ENCODE data around the gene CNTNAP4.

CNTNAP4 gene

DNA sequence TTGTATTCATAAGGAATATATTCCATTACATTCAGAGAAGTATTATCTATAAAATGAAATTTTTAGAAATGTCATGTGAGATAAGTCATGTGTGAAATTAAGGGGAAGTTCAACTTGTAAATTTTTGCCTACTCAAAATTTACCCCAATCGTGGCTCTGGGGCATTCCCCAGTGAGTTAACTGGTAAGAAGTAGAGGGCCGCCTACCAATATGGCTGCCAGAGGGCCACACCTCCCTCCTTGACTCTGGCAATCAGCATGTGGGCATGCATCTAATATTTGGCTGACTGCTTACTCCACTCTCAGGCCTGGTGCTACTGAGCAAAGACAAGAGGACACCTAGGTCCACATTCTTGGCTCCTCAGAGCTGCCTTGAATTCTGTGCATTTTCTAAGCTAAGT is 39.7 kb upstream of the CNTNAP4 start:
- H3K27ac ChIP-seq: no peak overlapping the region
- DNase-seq: no peak
- in situ Hi-C loops (cut with HindIII; ENCODE audit: low pct_ligation_motif_present, low sequenced_read_pairs): no loop called here
- H3K4me3 ChIP-seq (ENCODE audit: low read depth, low read length): no peak overlapping the region
- H3K27me3 ChIP-seq (replicated peaks): no peaks in the 10 kb centered on the region
- TF ChIP-seq, protein P1, sequence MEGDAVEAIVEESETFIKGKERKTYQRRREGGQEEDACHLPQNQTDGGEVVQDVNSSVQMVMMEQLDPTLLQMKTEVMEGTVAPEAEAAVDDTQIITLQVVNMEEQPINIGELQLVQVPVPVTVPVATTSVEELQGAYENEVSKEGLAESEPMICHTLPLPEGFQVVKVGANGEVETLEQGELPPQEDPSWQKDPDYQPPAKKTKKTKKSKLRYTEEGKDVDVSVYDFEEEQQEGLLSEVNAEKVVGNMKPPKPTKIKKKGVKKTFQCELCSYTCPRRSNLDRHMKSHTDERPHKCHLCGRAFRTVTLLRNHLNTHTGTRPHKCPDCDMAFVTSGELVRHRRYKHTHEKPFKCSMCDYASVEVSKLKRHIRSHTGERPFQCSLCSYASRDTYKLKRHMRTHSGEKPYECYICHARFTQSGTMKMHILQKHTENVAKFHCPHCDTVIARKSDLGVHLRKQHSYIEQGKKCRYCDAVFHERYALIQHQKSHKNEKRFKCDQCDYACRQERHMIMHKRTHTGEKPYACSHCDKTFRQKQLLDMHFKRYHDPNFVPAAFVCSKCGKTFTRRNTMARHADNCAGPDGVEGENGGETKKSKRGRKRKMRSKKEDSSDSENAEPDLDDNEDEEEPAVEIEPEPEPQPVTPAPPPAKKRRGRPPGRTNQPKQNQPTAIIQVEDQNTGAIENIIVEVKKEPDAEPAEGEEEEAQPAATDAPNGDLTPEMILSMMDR (IDR thresholded peaks at IDR 0.05; ENCODE audit: low read depth, low read length, missing control alignments): no peak
- no peaks in the 10 kb centered on the region for H3K36me3 ChIP-seq (replicated peaks)

DNA sequence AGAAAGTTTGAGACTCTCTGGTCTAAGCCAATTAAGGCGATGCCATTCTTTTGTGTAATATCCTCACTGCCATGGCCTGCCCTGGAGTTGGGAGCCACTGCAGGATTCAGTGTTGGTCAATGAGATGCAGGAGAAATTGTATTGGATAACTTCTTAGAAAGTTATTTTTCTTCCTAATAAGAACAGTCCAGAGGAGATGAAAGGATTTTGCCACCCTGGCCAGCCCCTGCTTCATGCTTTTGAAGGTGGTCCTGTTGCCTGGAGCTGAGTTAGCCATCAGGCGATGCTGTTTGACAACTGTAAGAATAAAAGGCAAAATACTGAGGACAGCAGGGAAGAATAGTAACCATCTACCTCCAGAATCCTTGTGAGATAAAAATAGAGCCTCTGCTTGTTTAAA is 35.4 kb upstream of the CNTNAP4 start:
- Histone ChIP-seq H3K36me3 (replicated peaks) (no peaks in the 10 kb centered on the region), H3K27ac (no peak overlapping the region), H3K27me3 (replicated peaks) (no peaks in the 10 kb centered on the region), H3K4me3 (ENCODE audit: low read depth, low read length) (no peak overlapping the region)
- DNase-seq: no peak
- TF ChIP-seq, protein P1 (IDR thresholded peaks at IDR 0.05; ENCODE audit: low read depth, low read length, missing control alignments): no peak
- in situ Hi-C loops (cut with HindIII; ENCODE audit: low pct_ligation_motif_present, low sequenced_read_pairs): no loop called here

DNA sequence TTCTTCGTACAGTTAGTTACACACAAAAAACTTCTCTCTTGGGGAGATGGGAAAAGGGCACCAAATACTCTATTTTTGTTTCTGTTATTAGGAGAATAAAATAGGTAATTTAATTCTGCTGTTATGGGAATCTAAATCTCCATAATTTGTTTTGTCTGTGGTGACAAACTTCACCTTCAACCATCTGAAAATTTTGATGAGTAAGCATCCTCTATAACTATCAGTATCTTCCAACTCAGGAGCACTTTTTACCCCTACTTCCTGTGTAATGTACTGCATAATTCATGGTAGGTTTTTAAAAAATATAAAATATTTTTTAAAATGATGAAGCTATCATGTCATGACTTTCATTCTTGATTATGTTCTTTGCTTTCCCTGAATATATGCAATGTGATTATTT is 33.6 kb upstream of the CNTNAP4 start:
- DNase-seq: no peak
- Histone ChIP-seq H3K36me3 (replicated peaks) (no peaks in the 10 kb centered on the region), H3K4me3 (ENCODE audit: low read depth, low read length) (no peak overlapping the region), H3K27me3 (replicated peaks) (no peaks in the 10 kb centered on the region), H3K27ac (no peak overlapping the region)
- TF ChIP-seq, protein P1 (IDR thresholded peaks at IDR 0.05; ENCODE audit: low read depth, low read length, missing control alignments): no peak
- in situ Hi-C loops (cut with HindIII; ENCODE audit: low pct_ligation_motif_present, low sequenced_read_pairs): no loop called here

DNA sequence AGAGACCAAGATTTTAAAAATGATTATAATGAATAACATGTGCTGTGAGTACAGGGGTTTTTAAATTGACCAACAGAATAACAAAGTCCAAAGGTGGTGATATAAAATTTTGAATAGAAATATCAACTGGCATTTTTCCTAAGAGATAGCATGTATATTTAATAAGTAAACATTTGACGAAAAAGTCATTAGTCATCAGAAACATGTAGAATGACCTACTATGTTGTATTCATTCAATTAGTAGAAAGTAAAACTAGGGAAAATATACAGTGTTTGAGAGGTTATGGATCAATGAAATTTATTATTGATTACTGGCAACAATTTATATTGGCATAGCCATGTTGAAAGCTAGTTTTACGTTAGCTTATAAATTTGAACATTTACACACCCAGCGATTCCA is 30.6 kb upstream of the CNTNAP4 start:
- DNase-seq: no peak
- H3K4me3 ChIP-seq (ENCODE audit: low read depth, low read length): no peak overlapping the region
- H3K36me3 ChIP-seq (replicated peaks): no peaks in the 10 kb centered on the region
- TF ChIP-seq, protein P1 (IDR thresholded peaks at IDR 0.05; ENCODE audit: low read depth, low read length, missing control alignments): no peak
- H3K27me3 ChIP-seq (replicated peaks): no peaks in the 10 kb centered on the region
- in situ Hi-C loops (cut with HindIII; ENCODE audit: low pct_ligation_motif_present, low sequenced_read_pairs): no loop called here
- H3K27ac ChIP-seq: no peak overlapping the region

DNA sequence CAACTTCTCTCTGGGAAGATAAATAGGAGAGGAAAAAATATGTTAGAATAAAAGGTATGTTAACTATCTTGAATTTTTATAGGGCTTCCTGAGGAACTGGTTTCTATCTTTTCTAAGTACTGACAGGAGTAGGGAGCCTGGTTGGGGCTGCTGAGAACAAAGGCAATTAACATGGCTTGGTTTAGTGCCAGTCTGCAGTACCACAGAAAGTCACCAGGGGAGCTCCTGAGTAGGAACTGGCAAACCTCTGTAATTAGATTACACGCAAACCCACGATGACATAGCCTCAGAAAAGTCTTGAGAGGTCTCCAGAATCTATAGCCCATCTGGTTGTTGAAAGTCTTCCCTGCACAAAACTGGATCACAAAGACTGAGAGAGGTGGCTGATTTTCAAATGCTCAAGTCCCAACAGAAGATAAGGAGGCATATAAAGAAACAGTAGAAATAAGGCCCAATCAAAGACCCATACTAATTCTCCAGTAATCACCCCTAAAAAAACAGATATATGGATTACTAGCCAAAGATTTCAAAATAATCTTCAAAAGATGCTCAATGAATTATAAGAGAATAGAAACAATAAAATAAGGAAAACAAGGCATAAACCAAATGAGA is 11.7 kb upstream of the CNTNAP4 start:
- no peak for DNase-seq
- Histone ChIP-seq H3K4me3 (ENCODE audit: low read depth, low read length) (no peak overlapping the region), H3K27ac (no peak overlapping the region), H3K27me3 (replicated peaks) (no peaks in the 10 kb centered on the region), H3K36me3 (replicated peaks) (no peaks in the 10 kb centered on the region)
- TF ChIP-seq, protein P1 (IDR thresholded peaks at IDR 0.05; ENCODE audit: low read depth, low read length, missing control alignments): peak; percentile 70
- in situ Hi-C loops (cut with HindIII; ENCODE audit: low pct_ligation_motif_present, low sequenced_read_pairs): no loop called here

DNA sequence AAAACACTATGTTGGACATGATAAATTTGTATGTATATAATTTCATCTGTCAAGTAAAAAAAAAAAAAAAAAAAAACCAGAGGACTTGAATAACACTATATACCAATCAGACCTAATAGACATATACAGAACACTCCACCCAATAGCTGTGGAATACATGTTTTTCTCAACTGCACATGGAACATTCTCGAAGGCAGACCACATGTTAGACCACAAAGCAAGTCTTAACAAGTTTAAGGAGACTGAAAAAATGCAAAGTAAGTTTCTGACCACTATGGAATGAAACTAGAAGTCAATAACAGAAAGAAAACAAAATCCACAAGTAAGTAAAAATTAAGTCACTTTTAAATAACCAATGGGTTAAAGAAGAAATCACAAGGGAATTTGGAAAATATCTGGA is 8.4 kb upstream of the CNTNAP4 start:
- DNase-seq: no peak
- no peak overlapping the region for H3K4me3 ChIP-seq (ENCODE audit: low read depth, low read length)
- TF ChIP-seq, protein P1 (IDR thresholded peaks at IDR 0.05; ENCODE audit: low read depth, low read length, missing control alignments): no peak
- no peaks in the 10 kb centered on the region for H3K36me3 ChIP-seq (replicated peaks)
- in situ Hi-C loops (cut with HindIII; ENCODE audit: low pct_ligation_motif_present, low sequenced_read_pairs): no loop called here
- no peak overlapping the region for H3K27ac ChIP-seq
- no peaks in the 10 kb centered on the region for H3K27me3 ChIP-seq (replicated peaks)
